ENCODE results near the gene CCDC183.

DNA sequence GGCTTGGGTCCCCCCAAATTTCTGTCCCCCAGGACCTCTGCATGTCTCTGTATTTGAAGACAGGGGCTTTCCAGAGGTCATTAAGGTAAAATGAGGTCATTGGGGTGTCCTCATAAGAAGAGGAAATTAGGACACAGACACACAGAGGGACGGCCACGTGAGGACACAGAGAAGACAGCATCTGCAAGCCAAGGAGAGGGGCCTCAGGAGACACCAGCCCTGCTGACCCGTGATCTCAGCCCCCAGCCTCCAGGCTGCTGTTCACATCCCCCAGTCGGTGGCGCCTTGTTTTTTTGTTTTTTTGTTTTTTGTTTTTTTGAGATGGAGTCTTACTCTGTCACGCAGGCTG lies 1.2 kb upstream of the CCDC183 start:
- TF ChIP-seq, protein P1, sequence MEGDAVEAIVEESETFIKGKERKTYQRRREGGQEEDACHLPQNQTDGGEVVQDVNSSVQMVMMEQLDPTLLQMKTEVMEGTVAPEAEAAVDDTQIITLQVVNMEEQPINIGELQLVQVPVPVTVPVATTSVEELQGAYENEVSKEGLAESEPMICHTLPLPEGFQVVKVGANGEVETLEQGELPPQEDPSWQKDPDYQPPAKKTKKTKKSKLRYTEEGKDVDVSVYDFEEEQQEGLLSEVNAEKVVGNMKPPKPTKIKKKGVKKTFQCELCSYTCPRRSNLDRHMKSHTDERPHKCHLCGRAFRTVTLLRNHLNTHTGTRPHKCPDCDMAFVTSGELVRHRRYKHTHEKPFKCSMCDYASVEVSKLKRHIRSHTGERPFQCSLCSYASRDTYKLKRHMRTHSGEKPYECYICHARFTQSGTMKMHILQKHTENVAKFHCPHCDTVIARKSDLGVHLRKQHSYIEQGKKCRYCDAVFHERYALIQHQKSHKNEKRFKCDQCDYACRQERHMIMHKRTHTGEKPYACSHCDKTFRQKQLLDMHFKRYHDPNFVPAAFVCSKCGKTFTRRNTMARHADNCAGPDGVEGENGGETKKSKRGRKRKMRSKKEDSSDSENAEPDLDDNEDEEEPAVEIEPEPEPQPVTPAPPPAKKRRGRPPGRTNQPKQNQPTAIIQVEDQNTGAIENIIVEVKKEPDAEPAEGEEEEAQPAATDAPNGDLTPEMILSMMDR (IDR thresholded peaks at IDR 0.05; ENCODE audit: low read length), result no peak
- no peak for TF ChIP-seq EZH2 (optimal IDR thresholded peaks at IDR 0.05; ENCODE audit: low read depth, low read length)
- TF ChIP-seq EZH2phosphoT487 (IDR thresholded peaks at IDR 0.05; ENCODE audit: low read length), result no peak
